HCT116 (cell line): Measurements from ENCODE around the gene ZBTB20. TPM values are rescaled to one million over a fixed set of nuclear protein-coding genes. Genes with fewer than 3 reads are reported as not detected.

Source experiments
- ATAC-seq: fragments of 200-7000 bp; cut with Tn5 transposase; 2 replicates; pipeline ENCODE4 v1.9.1; 2020; ENCODE audit warnings: mild to moderate bottlenecking, moderate library complexity
- BruUV-seq: library from RNA; stranded (reverse); fragments of 400-500 nt; replicated peaks from 2 replicates; lab custom pipeline; 2021; lab: Mats Ljungman, UMichigan
- CTCF ChIA-PET: fragments of 300-600 bp; sonication (Branson Sonifier 250); formaldehyde crosslinking; loops from one replicate; lab custom pipeline; 2021; ENCODE audit warnings: antibody characterized with exemption; lab: Charles Lee
- POLR2A ChIA-PET: fragments of 300-600, 350-600 bp; sonication (Branson Sonifier 250); formaldehyde crosslinking; loops from one replicate; lab custom pipeline; 2021; ENCODE audit warnings: antibody characterized with exemption; lab: Charles Lee
- RAD21 ChIA-PET, 2 experiments: fragments of 300-600 bp; sonication (Branson Sonifier 250); formaldehyde crosslinking; loops; one replicate each; lab custom pipeline; 2023; ENCODE audit warnings: low total read pairs in 2 of 2; ENCODE audit not compliant: uncharacterized antibody in 2 of 2, unreplicated experiment in 2 of 2, low non-redundant PET in 1 of 2; lab: Charles Lee
- DNase-seq: peaks from one replicate; pipeline ENCODE4 v3.0.0-alpha.2; 2010; ENCODE audit warnings: low read depth, low spot score
- H2AFZ ChIP-seq: fragments of 200-600 bp; shearing (Covaris generic), sonication (generic); 2 replicates; pipeline ENCODE4 v1.6.1; 2017; ENCODE audit warnings: low read depth, mixed run types, mixed read lengths, antibody characterized with exemption, low read length; ENCODE audit not compliant: poor library complexity, severe bottlenecking
- H3K27ac ChIP-seq: 2 replicates; pipeline ENCODE4 v1.5.1; 2012; ENCODE audit warnings: low read depth, low read length
- H3K27me3 ChIP-seq: fragments of 200-600 bp; sonication (generic); 2 replicates; pipeline ENCODE4 v1.6.1; 2016; ENCODE audit warnings: mixed run types, low read length, mixed read lengths; ENCODE audit not compliant: insufficient read depth
- H3K36me3 ChIP-seq, 2 experiments: fragments of 200-500 bp in 1 of 2; fragments of 200-600 bp in 1 of 2; sonication (Bioruptor generic) in 1 of 2; sonication (generic) in 1 of 2; 2 replicates each; pipeline versions ENCODE4 v1.5.1 to v1.6.1; 2014 to 2016; ENCODE audit warnings: low read length in 2 of 2, inconsistent platforms in 1 of 2, mixed read lengths in 1 of 2, mixed run types in 1 of 2; ENCODE audit not compliant: insufficient read depth in 2 of 2, control insufficient read depth in 1 of 2
- H3K4me1 ChIP-seq, 2 experiments: fragments of 200-600 bp in 1 of 2; sonication (generic) in 1 of 2; 2 replicates each; pipeline versions ENCODE4 v1.5.1 to v1.6.1; 2012 to 2017; ENCODE audit warnings: low read length in 2 of 2, inconsistent platforms in 1 of 2, mild to moderate bottlenecking in 1 of 2, mixed read lengths in 1 of 2, mixed run types in 1 of 2, moderate library complexity in 1 of 2; ENCODE audit not compliant: insufficient read depth in 2 of 2, control insufficient read depth in 1 of 2
- H3K4me2 ChIP-seq: fragments of 200-600 bp; sonication (generic); 2 replicates; pipeline ENCODE4 v1.6.1; 2017; ENCODE audit warnings: mixed run types, low read length, mixed read lengths
- H3K4me3 ChIP-seq, 2 experiments: fragments of 200-600 bp in 1 of 2; sonication (generic) in 1 of 2; replicated peaks in 1 of 2; 2 replicates each; pipeline ENCODE4 v1.5.1; 2011 to 2016; ENCODE audit warnings: low read length in 2 of 2, control low read depth in 1 of 2, low read depth in 1 of 2, mild to moderate bottlenecking in 1 of 2, mixed read lengths in 1 of 2, mixed run types in 1 of 2
- H3K79me2 ChIP-seq: fragments of 200-600 bp; sonication (generic); 2 replicates; pipeline ENCODE4 v1.6.1; 2017; ENCODE audit warnings: mild to moderate bottlenecking, mixed run types, low read length, moderate library complexity, mixed read lengths; ENCODE audit not compliant: insufficient read depth
- H3K9ac ChIP-seq: fragments of 200-600 bp; sonication (generic); 2 replicates; pipeline ENCODE4 v1.6.1; 2016; ENCODE audit warnings: low read length, mixed read lengths
- H3K9me2 ChIP-seq: fragments of 200-600 bp; sonication (generic), shearing (Covaris generic); 2 replicates; pipeline ENCODE4 v1.6.1; 2017; ENCODE audit warnings: mixed run types, mild to moderate bottlenecking, moderate library complexity; ENCODE audit not compliant: insufficient read depth
- H3K9me3 ChIP-seq, 2 experiments: fragments of 200-500 bp in 1 of 2; fragments of 200-600 bp in 1 of 2; sonication (Bioruptor generic) in 1 of 2; sonication (generic) in 1 of 2; 2 replicates each; pipeline ENCODE4 v1.6.1; 2014 to 2017; ENCODE audit warnings: low read length in 2 of 2, mixed read lengths in 2 of 2, inconsistent platforms in 1 of 2, low read depth in 1 of 2, mild to moderate bottlenecking in 1 of 2, mixed run types in 1 of 2, moderate library complexity in 1 of 2; ENCODE audit not compliant: control insufficient read depth in 1 of 2, insufficient read depth in 1 of 2
- H4K20me1 ChIP-seq: fragments of 200-600 bp; sonication (generic), shearing (Covaris generic); 2 replicates; pipeline ENCODE4 v1.6.1; 2017; ENCODE audit warnings: mixed run types, mild to moderate bottlenecking, moderate library complexity; ENCODE audit not compliant: insufficient read depth
- CBX3 ChIP-seq: IDR thresholded peaks from 2 replicates; pipeline ENCODE4 v1.6.1; 2012; ENCODE audit warnings: low read depth
- CEBPB ChIP-seq: IDR thresholded peaks from 2 replicates; pipeline ENCODE4 v1.6.1; 2012; ENCODE audit warnings: low read depth
- EGR1 ChIP-seq: IDR thresholded peaks from 2 replicates; pipeline ENCODE4 v1.6.1; 2012; ENCODE audit warnings: low read depth
- EZH2 ChIP-seq: fragments of 200-600 bp; sonication (generic); IDR thresholded peaks from 2 replicates; pipeline ENCODE4 v1.6.1; 2017; ENCODE audit warnings: antibody characterized with exemption, mixed run types
- EZH2phosphoT487 ChIP-seq: fragments of 200-600 bp; IDR thresholded peaks from 2 replicates; pipeline ENCODE4 v1.6.1; 2018; ENCODE audit warnings: antibody characterized with exemption, borderline replicate concordance
- FOSL1 ChIP-seq: IDR thresholded peaks from 2 replicates; pipeline ENCODE4 v1.6.1; 2012; ENCODE audit warnings: low read depth
- JUND ChIP-seq: IDR thresholded peaks from 2 replicates; pipeline ENCODE4 v1.6.1; 2012
- POLR2AphosphoS5 ChIP-seq: IDR thresholded peaks from 2 replicates; pipeline ENCODE4 v1.6.1; 2011; ENCODE audit warnings: mild to moderate bottlenecking, low read depth, low read length, moderate library complexity
- RAD21 ChIP-seq: IDR thresholded peaks from 2 replicates; pipeline ENCODE4 v1.6.1; 2012; ENCODE audit warnings: low read depth, mild to moderate bottlenecking
- YY1 ChIP-seq: IDR thresholded peaks from 2 replicates; pipeline ENCODE4 v1.6.1; 2011; ENCODE audit warnings: low read length, low read depth, moderate library complexity, mild to moderate bottlenecking; ENCODE audit not compliant: insufficient replicate concordance; ENCODE audit errors: extremely low read depth
- ZNF274 ChIP-seq: fragments of 200-500 bp; sonication (Bioruptor generic); IDR thresholded peaks from 2 replicates; pipeline ENCODE4 v1.6.1; 2014; ENCODE audit warnings: mild to moderate bottlenecking, low read depth, low read length, inconsistent platforms
- intact Hi-C: fragments of 100-400 bp; cut with micrococcal nuclease; formaldehyde crosslinking; loops from 2 replicates; pipeline ENCODE4 v1.10.0; 2022
- total RNA-seq: library from RNA; stranded (reverse); gene quantifications from one replicate; pipeline ENCODE4 v1.2.1, GENCODE V29; 2021; ENCODE audit not compliant: unreplicated experiment
- TF ChIP-seq, protein P1 (sequence below): IDR thresholded peaks from 2 replicates; pipeline ENCODE4 v1.6.1; 2012; ENCODE audit warnings: low read depth
- TF ChIP-seq, protein P2 (sequence below), 3 experiments: fragments of 200-600 bp in 1 of 3; sonication (generic) in 1 of 3; IDR thresholded peaks in 2 of 3; conservative IDR thresholded peaks in 1 of 3; 2 replicates each; pipeline ENCODE4 v1.5.1; 2012 to 2017; ENCODE audit warnings: low read depth in 2 of 3, low read length in 2 of 3, antibody characterized with exemption in 1 of 3, borderline replicate concordance in 1 of 3, control low read depth in 1 of 3, mild to moderate bottlenecking in 1 of 3, mixed read lengths in 1 of 3, mixed run types in 1 of 3, moderate library complexity in 1 of 3; ENCODE audit not compliant: insufficient read depth in 1 of 3
- TF ChIP-seq, protein P3 (sequence below): IDR thresholded peaks from 2 replicates; pipeline ENCODE4 v1.6.1; 2012

Gene ZBTB20
- total RNA-seq, 1 experiment from 2014 or later = 42.1 TPM

DNA sequence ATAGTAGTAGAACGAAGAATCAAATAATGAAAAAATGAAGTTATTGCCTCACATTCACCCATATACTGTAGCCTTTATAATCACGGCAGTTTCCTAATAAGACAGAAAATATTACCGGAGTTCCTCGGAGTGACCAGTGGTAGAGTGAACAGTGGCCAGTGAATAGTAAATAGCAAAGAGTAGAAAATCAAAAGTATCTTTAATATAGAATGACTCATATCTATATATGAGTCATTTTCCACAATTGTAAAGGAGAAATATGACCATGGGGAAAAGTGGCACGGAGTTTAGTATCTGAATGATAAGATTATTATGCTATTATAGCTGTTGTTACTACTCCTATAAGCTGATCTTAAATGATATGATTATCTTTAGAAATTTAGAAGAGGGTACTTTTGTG, 38.5 kb downstream of the ZBTB20 start:
- CTCF ChIA-PET = no interaction called here
- Histone ChIP-seq H3K9me2 (0 out of 2 replicates have a peak, but pooled peaks cover 4% of the 10 kb centered on the region), H3K36me3 (no peaks in the 10 kb centered on the region), H3K27me3 (no peaks in the 10 kb centered on the region), H3K4me3 (no peak overlapping the region), H3K27ac (no peak overlapping the region), H3K79me2 (no peaks in the 10 kb centered on the region), H3K9me3 (no peaks in the 10 kb centered on the region), H4K20me1 (no peaks in the 10 kb centered on the region), H3K4me1 (no peaks in the 10 kb centered on the region), H3K4me2 (no peak overlapping the region), H3K9ac (no peak overlapping the region), H2AFZ (no peak overlapping the region)
- no peak for ATAC-seq
- POLR2A ChIA-PET = no interaction called here
- RAD21 ChIA-PET = no interaction called here
- TF ChIP-seq EGR1 = no peak
- no peak for TF ChIP-seq EZH2phosphoT487
- TF ChIP-seq, protein P1, sequence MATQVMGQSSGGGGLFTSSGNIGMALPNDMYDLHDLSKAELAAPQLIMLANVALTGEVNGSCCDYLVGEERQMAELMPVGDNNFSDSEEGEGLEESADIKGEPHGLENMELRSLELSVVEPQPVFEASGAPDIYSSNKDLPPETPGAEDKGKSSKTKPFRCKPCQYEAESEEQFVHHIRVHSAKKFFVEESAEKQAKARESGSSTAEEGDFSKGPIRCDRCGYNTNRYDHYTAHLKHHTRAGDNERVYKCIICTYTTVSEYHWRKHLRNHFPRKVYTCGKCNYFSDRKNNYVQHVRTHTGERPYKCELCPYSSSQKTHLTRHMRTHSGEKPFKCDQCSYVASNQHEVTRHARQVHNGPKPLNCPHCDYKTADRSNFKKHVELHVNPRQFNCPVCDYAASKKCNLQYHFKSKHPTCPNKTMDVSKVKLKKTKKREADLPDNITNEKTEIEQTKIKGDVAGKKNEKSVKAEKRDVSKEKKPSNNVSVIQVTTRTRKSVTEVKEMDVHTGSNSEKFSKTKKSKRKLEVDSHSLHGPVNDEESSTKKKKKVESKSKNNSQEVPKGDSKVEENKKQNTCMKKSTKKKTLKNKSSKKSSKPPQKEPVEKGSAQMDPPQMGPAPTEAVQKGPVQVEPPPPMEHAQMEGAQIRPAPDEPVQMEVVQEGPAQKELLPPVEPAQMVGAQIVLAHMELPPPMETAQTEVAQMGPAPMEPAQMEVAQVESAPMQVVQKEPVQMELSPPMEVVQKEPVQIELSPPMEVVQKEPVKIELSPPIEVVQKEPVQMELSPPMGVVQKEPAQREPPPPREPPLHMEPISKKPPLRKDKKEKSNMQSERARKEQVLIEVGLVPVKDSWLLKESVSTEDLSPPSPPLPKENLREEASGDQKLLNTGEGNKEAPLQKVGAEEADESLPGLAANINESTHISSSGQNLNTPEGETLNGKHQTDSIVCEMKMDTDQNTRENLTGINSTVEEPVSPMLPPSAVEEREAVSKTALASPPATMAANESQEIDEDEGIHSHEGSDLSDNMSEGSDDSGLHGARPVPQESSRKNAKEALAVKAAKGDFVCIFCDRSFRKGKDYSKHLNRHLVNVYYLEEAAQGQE = no peak
- no peak for TF ChIP-seq CBX3
- TF ChIP-seq, protein P2, sequence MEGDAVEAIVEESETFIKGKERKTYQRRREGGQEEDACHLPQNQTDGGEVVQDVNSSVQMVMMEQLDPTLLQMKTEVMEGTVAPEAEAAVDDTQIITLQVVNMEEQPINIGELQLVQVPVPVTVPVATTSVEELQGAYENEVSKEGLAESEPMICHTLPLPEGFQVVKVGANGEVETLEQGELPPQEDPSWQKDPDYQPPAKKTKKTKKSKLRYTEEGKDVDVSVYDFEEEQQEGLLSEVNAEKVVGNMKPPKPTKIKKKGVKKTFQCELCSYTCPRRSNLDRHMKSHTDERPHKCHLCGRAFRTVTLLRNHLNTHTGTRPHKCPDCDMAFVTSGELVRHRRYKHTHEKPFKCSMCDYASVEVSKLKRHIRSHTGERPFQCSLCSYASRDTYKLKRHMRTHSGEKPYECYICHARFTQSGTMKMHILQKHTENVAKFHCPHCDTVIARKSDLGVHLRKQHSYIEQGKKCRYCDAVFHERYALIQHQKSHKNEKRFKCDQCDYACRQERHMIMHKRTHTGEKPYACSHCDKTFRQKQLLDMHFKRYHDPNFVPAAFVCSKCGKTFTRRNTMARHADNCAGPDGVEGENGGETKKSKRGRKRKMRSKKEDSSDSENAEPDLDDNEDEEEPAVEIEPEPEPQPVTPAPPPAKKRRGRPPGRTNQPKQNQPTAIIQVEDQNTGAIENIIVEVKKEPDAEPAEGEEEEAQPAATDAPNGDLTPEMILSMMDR (IDR thresholded peaks at IDR 0.05 in 2 of 3, conservative IDR thresholded peaks at IDR 0.05 in 1 of 3; ENCODE audit: borderline replicate concordance in 1 of 3, insufficient read depth in 1 of 3, low read depth in 2 of 3, low read length in 2 of 3) = no peak
- TF ChIP-seq FOSL1 = no peak
- no peak for TF ChIP-seq EZH2
- TF ChIP-seq ZNF274 = no peak
- no peak for TF ChIP-seq POLR2AphosphoS5
- no peak for TF ChIP-seq RAD21
- TF ChIP-seq JUND = no peak
- no peak for TF ChIP-seq CEBPB
- TF ChIP-seq, protein P3, sequence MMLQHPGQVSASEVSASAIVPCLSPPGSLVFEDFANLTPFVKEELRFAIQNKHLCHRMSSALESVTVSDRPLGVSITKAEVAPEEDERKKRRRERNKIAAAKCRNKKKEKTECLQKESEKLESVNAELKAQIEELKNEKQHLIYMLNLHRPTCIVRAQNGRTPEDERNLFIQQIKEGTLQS = no peak
- TF ChIP-seq YY1 = no peak
- no peak for DNase-seq
- BruUV-seq = no TSS peak
- intact Hi-C loops = no loop called here
